HG03060 (cell line): ENCODE measurements around the gene CD68.
"Not testable (repeated sequence)": the region's sequence is repeated elsewhere in the genome, so short reads cannot be mapped to it uniquely, and the experiment has no call there.

Experiments
- ATAC-seq: cut with Tn5 transposase; IDR thresholded peaks from one replicate; pipeline ENCODE4 v1.9.1; 2021; ENCODE audit warnings: low read depth, moderate number of reproducible peaks; ENCODE audit not compliant: unreplicated experiment

CD68 gene

GRCh38 chr17:7606280-7606679 is 26.8 kb downstream of the CD68 start:
- ATAC-seq, result no peak

- ATAC-seq, result no peak
Observed at GRCh38 chr17:7610641-7611040, 31.2 kb downstream of the CD68 start.

GRCh38 chr17:7611635-7612293 is 32.3 kb downstream of the CD68 start:
- ATAC-seq, result no peak

GRCh38 chr17:7612294-7612640 is 32.8 kb downstream of the CD68 start:
- no peak for ATAC-seq

GRCh38 chr17:7613769-7614424 is 34.5 kb downstream of the CD68 start:
- peak; percentile 4 for ATAC-seq

GRCh38 chr17:7614425-7615264 is 35.2 kb downstream of the CD68 start, which contains the start of gene FXR2:
FXR2 (minus strand) TSS chr17:7614897; CDS start chr17:7614532, 365 bp downstream.
- peak; percentile 73 for ATAC-seq

- ATAC-seq, result no peak
Observed at GRCh38 chr17:7615265-7615747, 35.9 kb downstream of the CD68 start.

- no peak for ATAC-seq
Observed at GRCh38 chr17:7618608-7619007, 39.2 kb downstream of the CD68 start.

- no peak for ATAC-seq
Observed at GRCh38 chr17:7620835-7621234, 41.4 kb downstream of the CD68 start.

GRCh38 chr17:7623661-7624060 is 44.2 kb downstream of the CD68 start:
- ATAC-seq, result no peak

- ATAC-seq, result not testable (repeated sequence)
Observed at GRCh38 chr17:7625749-7626148, 46.3 kb downstream of the CD68 start.

GRCh38 chr17:7626307-7626706 is 46.9 kb downstream of the CD68 start:
- no peak for ATAC-seq

- ATAC-seq, result no peak
Observed at GRCh38 chr17:7626956-7627249, 47.5 kb downstream of the CD68 start.

GRCh38 chr17:7627250-7628121 is 48.0 kb downstream of the CD68 start, which contains the start of gene SAT2:
SAT2 (minus strand) TSS chr17:7627821; CDS start chr17:7627635, 186 bp downstream.
- ATAC-seq, result no peak

- ATAC-seq, result no peak
Observed at GRCh38 chr17:7629939-7630571, 50.6 kb downstream of the CD68 start, which contains the start of gene SHBG. SHBG (plus strand) TSS chr17:7630135; CDS start chr17:7630173, 38 bp downstream.
